ENCODE measurements around the gene EXOC3.

EXOC3 gene

DNA sequence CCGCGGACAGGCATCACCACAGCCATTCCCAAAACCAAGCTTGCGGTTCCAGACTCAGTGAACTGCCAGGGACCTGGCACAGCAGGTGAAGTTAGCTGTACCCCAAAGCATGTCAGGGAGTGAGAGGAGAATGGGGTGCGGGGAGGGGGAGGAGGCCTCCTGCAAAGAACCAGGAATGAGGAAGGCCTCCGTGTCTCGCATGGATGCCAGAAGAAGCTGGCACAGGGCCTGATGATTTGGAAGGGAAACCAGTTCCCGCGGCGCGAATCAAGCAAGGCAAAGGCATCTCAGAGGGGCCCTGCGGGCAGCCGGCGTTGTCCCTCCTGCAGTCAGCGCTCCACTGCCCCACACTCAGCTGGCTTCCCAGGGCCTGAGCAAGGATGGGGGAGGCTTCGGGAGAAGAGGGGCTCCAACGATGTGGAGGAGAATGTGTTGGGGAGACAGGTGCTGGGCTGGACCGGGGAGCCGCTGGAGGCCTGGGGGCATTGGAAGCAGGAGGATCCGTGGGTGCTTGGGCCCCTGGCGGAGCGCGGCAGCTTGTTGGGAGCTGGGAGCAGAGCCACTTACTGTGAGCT is 66.7 kb downstream of the EXOC3 start:
- H3K4me3 ChIP-seq (ENCODE audit: low read depth, low read length): no peak overlapping the region
- TF ChIP-seq, protein P1, sequence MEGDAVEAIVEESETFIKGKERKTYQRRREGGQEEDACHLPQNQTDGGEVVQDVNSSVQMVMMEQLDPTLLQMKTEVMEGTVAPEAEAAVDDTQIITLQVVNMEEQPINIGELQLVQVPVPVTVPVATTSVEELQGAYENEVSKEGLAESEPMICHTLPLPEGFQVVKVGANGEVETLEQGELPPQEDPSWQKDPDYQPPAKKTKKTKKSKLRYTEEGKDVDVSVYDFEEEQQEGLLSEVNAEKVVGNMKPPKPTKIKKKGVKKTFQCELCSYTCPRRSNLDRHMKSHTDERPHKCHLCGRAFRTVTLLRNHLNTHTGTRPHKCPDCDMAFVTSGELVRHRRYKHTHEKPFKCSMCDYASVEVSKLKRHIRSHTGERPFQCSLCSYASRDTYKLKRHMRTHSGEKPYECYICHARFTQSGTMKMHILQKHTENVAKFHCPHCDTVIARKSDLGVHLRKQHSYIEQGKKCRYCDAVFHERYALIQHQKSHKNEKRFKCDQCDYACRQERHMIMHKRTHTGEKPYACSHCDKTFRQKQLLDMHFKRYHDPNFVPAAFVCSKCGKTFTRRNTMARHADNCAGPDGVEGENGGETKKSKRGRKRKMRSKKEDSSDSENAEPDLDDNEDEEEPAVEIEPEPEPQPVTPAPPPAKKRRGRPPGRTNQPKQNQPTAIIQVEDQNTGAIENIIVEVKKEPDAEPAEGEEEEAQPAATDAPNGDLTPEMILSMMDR (IDR thresholded peaks at IDR 0.05; ENCODE audit: insufficient read depth, low read depth, low read length, missing control alignments): no peak
- no peak for DNase-seq (ENCODE audit: low read depth)

DNA sequence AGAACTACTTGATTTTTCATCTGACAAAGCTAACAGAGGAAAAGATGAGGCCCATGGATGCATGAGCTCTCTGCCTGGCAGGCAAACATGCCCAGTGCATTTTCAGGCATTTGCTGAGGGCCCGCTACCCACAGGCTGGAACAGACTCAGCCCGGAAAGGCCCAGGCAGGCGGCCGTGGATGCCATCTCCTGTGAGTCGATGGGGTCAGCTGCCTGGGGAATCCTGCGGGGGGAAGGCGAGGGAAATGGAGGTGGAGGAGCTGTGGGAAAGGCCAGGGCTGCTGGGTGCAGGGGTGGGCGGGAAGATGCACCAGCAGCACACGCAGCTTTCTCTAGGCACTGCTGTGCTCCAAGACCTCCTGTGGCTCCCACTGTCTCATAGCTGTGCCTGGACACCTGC is 67.5 kb downstream of the EXOC3 start:
- TF ChIP-seq, protein P1 (IDR thresholded peaks at IDR 0.05; ENCODE audit: insufficient read depth, low read depth, low read length, missing control alignments): no peak
- no peak for DNase-seq (ENCODE audit: low read depth)
- no peak overlapping the region for H3K4me3 ChIP-seq (ENCODE audit: low read depth, low read length)

DNA sequence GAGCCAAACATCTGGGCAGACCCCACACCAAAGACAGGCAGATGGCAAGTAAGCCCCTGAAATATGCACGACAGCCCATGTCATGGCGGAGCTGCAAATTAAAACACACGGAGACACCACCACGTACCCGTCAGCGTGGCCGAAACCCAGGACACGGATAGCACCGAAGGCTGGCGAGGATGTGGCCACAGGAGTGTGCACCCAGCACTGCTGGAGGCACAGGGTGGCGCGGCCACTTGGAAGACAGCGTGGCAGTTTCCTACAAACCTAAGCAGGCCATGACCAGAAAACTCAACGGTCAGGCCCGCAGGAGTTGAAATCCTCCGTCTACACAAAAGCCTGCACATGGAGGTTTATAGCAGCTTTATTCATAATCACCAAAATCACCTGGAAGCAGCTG is 68.5 kb downstream of the EXOC3 start:
- DNase-seq (ENCODE audit: low read depth): no peak
- no peak overlapping the region for H3K4me3 ChIP-seq (ENCODE audit: low read depth, low read length)
- TF ChIP-seq, protein P1 (IDR thresholded peaks at IDR 0.05; ENCODE audit: insufficient read depth, low read depth, low read length, missing control alignments): no peak

DNA sequence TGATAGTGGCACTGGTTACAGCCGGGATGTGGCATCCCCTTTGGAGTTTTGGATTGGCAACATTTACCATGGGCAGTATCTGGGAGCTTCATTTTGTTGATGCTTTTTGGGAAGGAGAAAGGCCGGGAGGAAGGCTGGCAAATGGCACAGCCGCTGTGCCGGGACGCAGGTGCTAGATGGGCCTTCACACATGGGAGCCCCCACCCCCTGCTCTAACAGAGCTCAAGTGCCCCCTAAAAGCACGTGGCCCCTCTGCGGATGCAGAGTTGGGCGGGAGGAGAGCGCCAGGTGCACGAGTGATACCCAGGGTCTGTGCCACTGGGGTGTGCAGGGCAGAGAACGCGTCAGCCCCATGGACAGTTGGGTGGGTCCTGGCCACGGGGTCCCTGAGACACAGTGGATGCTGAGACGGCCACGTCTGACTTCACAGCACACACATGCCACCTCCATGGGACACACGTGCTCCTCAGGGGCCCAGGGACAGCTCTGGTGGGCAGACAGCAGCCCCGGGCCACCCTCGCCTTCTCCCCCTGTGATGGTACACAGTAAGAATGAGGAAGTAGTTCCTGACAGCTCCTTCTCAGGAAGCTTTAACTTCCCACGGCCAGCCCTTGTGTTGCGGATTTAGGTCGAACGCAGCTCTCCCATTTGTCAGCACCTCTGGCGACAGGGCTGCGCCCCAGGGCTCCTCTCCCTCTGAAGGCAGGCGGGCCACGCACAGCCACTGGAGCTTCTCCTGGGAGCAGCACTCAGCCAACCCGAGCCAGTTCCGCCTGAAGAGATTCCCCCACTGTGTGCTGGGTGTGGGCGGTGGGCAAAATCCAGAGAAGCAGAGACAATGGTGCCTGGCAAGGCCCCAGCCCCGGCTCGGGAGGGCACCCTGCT is 70.5 kb downstream of the EXOC3 start:
- TF ChIP-seq, protein P1 (IDR thresholded peaks at IDR 0.05; ENCODE audit: insufficient read depth, low read depth, low read length, missing control alignments): no peak
- no peak overlapping the region for H3K4me3 ChIP-seq (ENCODE audit: low read depth, low read length)
- DNase-seq (ENCODE audit: low read depth): no peak

DNA sequence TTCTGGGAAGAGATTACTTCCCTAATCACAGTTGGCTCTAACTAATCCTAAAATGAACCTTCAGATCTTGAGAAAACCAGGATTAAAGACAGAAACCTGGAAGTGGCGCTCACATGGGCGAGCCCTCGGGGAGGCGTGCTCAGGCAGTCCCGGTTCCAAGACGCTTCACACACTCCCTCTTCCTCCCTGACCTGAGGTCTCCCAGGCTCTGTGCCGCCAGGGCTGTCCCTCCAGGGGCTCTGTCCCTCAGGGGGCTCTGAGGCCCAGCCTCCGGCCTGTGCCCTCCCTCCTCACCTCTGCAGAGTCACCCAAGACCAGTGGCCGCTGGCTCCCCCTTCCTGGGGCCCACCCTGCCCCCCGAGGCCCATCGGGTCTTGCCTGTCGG is 71.1 kb downstream of the EXOC3 start:
- TF ChIP-seq, protein P1 (IDR thresholded peaks at IDR 0.05; ENCODE audit: insufficient read depth, low read depth, low read length, missing control alignments): no peak
- DNase-seq (ENCODE audit: low read depth): no peak
- no peak overlapping the region for H3K4me3 ChIP-seq (ENCODE audit: low read depth, low read length)

DNA sequence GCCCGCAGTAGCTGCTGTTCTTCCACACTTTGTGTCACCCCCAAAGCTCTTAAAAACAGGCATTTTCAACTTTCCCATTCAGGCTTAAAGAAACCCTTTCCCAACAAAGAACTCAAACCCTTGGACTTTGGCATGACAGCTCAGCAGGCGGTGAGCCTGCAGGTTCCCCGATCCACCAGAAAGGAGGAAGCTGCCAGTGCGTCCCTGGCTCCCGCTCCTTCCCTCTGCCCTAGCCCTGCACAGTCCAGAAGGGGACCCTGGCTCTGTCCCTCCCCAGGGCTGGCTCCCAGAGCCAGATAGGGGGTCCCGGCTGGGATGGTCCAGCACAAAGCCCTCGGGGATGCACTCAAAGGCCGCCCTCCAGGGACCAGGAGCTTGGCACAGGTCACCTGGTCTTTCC is 71.7 kb downstream of the EXOC3 start:
- TF ChIP-seq, protein P1 (IDR thresholded peaks at IDR 0.05; ENCODE audit: insufficient read depth, low read depth, low read length, missing control alignments): no peak
- no peak overlapping the region for H3K4me3 ChIP-seq (ENCODE audit: low read depth, low read length)
- no peak for DNase-seq (ENCODE audit: low read depth)
